Stimulated activated CD4-positive, alpha-beta T cell treated with anti-CD3 and anti-CD28 coated beads, Interleukin-4, amount 100 ng/mL, for 1 hour (primary cell): ENCODE results near the gene NEK6.
"Not testable (repeated sequence)": the region's sequence is repeated elsewhere in the genome, so short reads cannot be mapped to it uniquely, and the experiment has no call there.

Experiments
- DNase-seq: peaks from one replicate; pipeline ENCODE4 v3.0.0-alpha.2; 2020

Gene NEK6

DNA sequence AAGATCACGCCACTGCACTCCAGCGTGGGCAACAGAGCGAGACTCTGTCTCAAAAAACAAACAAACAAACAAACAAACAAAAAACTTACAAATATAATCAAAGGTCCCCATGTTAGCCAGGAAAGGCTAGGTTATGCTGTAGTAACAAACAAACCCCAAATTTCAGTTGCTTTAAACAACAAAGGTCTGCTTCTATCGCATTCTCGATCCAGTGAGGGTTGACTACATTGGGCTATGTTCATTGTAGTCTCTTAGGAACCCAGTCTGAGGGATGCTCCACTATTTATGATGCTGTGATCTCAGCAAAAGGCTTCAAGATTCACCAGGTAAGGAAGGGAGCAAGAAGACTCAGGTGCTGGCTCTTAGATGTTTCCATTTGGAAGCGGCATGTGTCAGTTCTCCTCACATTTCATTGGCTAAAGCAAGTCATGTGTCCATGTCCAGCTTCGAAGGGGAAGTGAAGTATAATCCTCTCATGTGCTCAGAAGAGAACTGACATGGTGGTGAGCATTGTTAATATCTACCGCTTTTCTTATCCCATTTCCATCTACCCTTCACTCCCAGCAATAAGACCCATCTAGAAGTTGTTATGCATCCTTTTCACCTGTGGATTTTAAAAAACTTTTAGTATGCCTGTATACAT lies 26.5 kb upstream of the NEK6 start:
- DNase-seq: no peak

DNA sequence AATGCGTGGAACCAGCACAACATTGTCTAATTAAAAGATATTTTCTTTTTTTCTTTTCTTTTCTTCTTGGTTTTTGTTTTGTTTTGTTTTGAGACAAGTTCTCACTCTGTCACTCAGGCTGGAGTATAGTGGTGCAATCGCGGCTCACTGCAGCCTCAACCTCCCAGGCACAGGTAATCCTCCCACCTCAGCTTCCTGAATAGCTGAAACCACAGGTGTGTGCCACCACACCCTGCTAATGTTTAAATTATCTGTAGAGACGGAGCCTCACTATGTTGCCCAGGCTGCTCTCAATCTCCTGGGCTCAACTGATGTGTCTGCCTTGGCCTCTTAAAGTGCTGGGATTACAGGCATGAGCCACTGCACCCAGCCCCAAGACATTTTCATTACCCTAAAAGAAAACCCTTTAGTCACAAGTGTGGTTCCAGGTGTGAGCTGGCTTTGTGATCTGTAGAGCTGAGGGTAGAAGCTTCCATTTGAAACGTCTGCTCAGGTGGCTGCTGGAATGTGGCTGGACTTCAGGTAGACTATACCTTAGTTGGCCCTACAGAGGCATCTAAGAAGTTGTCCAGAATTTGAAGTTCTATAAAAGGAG lies 19.1 kb upstream of the NEK6 start:
- DNase-seq: no peak

DNA sequence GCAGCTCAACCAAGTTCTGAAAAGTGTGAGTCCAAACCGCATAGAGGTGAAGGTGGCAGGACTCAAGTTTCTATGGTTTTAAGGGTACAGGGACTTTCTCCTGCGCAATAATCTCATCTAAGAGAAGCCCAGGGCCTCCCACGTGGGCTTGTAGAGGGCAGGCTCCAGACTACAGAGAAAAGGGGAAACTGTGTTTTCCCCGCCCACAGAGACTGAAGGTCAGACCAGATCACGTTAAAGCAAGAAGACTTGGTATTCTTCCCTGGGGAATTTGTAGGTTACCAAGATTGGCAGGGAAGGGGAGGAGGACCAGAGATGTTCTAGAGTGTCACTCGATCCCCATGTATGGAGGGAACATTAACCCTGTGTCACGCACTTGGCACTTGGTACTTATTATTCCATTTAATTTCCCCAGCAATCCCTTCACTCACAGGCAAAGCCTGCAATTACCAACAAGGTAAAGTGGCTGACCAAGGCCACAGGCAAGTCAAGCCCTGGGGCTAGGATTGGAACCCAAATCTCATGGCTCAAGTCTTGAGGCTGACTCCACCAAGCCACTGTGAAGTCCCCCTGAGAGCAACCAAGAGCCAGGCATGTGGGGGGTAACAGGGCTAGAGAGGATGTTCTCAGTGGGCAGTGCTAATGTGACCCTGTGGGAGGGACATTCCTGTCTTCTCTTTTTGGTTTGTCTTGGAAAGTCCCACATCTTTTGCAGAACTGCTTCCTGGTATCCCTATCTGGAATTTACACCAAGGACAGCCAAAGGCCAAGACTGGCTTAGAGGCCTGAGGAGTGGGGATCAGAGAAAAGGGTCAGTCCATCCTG lies 18.3 kb upstream of the NEK6 start:
- DNase-seq: no peak

DNA sequence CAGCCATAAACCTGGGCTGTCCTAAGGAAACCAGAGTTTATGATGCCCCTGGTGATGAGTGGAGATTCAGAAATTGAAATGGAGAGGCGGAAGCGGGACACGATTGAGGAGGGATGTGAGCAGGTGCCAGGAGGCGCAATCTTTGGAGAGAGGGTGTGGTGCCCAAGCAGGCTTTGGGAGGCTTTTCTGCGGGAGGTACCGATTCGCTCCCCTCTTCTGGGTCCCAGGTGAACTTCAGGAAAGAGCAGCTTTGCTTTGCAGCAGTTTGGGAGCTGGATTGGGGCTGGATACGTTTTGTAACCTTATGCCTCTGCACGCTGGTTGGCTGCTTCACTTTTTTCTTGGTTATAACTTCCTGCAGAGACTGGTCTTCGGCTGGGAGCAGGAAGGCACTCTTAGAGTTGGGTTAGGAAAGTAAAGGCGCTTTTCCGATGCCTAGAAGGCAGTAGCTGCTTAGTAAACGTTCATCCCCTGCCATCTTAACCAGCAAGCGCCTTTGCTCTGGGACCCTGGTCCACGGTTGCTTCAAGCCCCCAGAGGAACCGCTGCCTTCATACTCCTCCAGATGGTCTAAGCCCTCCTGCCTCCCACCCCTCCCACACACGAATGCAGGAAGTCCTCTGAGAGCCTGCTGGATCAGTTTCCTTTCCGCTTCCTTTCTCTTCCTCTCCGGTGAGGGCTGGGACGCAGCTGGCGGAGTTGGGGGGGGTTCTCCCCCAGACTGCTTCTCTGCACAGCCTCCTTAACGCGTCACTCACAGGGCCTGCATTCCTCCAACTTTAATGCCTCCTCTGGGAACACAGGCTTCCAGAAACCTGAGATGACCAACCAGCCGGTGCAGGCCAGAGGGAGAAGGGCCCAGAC lies 15.2 kb upstream of the NEK6 start:
- no peak for DNase-seq

DNA sequence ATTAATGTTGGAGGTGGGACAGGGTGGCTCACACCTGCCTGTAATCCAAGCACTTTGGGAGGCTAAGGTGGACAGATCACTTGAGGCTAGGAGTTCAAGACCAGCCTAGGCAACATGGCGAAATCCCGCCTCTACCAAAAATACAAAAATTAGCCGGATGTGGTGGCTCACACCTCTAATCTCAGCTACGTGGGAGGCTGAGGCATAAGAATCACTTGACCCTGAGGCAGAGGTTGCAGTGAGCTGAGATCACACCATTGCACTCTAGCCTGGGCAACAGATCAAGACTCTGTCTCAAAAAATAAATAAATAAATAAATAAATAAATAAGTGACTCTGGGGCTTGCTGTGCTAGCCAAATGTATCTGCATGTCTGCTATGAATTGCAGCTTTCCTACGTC lies 10.4 kb upstream of the NEK6 start:
- not testable (repeated sequence) for DNase-seq

DNA sequence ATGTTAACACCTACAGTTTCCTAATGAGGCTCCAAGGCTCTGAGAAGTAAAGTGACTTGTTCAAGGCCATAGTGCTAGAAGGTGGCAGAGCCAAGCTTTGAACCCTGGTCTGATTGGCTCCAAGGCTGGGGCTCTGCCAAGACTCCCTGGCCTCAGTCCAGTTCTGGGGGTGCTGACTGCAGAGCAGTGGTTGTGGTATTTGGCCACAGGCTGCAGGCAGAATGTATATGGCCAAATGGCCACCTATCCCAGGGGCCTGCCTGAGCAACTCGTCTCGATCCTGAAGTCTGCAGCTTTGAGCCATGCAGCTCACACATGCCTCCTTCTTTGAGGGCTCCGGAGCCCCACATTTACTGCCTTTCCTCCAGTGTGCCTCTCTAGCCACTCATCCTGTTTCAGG lies 9.7 kb upstream of the NEK6 start:
- no peak for DNase-seq

DNA sequence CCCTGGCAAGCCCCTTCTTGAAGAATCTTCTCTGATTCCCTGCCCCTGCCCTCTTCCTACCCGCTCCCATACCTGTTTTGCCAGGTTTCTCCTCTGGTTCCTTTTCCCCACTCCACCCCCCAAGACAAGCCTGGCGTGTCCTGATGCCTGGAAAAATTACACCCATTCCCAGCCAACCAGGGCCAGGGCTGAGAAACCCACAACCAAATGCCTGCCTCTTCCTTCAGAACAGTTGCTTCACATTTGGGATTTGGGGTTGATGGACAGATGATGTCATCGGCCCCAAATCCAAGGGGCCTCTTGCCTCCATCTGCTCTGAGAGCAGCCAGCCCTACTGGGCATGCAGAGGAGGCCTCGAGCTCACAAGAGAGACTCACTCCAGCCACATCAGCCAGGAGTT lies 8.8 kb upstream of the NEK6 start:
- no peak for DNase-seq

DNA sequence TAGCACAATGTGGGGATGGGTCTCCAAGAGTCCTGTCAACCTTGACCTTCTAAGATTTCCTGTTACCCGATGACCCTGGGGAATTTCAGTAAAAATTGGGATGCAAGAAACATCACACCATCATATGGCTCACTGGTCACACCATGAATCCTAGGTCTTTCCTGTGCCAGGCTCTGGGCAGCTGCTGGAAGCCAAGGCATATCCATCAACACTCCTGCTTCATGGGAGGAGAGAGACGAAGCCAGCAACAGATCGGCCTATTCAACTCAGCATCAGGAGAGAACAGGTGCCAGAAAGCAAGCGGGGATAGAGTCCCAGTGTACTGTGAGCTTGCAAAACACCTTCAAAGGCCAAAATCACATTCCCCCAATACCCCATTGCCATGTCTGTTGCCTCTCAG lies 6.5 kb upstream of the NEK6 start:
- DNase-seq: no peak

DNA sequence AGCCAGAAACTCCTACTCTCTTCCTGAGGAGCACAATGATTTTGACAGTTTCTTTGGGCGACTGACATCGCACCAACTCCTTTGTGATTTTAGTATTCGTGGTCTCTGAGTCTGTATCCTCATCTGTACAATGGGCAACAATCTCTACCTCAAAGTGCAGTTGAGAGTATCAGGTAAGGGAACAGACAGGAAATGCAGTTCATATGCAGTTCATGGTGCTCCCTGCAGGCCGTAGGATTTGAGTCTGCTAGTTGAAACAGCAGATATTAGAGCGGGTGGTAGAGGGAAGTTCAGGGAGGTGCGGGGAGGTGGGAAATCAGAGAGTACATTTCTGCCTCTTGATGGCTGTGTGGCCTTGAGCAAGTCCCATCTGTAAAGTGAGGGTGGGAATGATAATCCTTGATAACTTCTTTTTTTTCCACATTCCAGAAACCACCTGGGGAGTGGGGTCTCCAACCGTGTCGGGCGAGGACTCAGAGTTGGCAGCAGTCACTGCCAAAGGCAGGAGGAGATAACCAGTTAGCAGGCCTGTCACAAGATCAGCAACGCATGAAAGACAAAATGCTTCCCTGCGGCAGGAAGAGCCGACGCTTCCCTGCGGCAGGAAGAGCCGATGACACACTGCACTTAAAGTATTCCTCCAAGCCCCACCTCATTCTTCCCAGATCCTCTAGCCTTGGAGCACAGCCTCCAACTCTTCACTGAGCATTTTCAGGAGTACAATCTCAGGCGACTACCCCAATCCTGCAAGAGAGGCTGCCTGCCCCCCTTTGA lies 6.0 kb upstream of the NEK6 start:
- no peak for DNase-seq

DNA sequence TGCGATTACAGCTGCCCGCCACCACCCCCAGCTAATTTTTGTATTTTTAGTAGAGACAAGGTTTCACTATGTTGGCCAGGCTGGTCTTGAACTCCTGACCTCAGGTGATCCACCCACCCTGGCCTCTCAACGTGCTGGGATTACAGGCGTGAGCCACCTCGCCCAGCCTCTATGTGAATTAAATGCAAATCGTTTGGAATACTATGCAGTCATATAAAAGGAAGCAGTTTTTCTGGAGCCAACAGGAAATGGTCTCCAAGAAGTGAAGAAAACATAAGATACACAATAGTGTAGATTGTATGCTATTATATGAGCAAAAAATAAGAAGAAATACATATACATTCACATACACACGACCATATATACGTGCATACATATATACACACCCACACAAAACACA lies 4.9 kb upstream of the NEK6 start:
- DNase-seq: not testable (repeated sequence)

DNA sequence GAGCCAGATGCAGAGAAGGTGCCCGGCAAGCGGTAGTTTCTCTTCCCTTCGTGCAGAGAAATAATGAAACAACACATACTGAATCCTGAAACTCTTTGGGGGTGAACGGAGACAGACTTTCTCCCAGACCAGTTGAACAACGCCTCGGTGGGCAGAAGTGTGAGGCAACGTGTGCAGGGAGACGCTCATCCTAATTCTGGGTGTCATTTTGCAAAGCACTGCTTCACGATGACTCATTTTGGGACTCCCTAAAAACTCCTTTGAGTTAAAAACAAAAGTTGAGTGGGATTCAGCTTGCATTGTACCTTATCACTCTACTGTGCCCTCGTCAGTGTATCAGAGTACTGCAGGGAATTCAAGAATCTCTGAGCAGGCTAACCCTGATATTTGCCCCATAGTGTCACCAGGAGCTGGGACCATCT lies 3.5 kb upstream of the NEK6 start:
- peak; percentile 22 for DNase-seq

DNA sequence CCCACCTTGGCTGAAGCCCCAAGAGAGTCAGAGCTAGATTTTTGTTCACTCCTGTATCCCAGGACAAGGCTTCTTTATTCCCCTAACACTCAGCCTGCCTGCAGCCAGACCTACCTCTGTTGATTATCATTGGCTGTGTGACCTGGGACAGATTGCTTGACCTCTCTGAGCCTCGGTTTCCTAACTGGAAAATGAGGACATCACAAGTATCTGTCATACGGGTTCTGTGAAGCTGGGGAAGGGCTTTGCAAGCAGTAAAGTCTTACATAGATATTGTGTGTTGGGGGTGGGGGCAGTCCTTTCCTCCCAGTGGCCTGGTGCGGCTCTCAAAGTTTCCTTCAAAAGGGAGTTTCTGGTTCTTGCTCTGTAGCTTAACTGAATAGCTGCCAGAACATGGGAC lies 2.5 kb upstream of the NEK6 start:
- DNase-seq: no peak

DNA sequence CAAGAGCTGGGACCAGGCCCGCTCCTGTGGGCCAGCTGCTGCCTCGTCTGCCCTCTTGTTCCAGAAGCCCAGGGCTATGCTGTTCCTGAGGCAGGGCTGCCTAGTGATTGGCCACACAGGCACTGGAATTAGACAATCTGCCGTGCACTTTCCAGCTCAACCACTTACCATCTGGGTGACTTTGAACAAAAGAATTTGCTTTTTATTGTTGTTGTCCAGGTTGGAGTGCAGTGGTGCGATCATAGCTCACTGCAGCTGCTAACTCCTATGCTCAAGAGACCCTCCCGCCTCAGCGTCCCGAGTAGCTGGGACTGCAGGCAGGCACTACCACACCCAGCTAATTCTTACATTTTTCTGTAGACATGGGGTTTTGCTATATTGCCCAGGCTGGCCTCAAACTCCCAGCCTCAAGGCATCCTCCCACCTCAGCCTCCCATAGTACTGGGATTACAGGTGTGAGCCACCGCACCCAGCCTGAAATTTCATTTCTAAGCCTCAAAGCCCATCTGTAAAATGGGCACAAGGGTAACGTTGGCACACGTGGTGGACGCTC lies 1.2 kb upstream of the NEK6 start:
- no peak for DNase-seq

DNA sequence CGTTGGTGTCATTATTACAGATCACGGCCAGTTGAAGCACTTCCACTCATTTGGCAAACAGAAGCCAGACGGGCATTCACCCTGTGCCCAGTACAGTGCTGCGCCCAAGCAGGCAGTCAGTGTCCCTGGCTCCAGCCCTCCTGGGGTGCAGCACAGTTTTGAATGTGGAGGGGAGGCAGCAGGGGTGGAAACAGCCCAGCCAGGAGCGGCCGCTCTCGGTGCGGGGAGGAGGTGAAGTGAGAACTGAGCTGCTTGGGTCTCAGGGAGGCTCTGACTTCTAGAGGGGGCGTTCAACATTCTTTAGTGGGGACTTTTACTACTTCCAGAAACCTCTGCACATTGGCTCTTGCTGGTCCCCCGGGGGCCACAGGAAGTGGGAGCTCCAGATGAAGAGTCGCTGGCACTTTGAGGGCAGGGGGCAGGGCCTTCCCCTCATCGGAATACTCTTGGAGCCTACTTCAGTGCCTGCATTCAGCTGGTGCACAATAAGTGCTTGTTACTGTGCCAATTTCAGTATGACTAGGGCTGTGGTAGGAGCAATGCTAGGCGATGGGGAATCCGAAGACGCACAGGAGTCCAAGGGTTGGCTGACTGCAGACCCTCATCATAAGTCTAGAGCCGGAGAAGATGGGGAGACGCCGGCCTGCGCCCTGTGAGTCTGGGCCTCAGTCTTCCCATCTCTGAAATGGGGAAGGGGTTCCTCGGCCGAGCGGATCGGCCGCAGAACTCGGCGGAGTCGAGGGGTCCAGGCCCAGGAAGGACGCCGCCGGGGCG lies 492 bp upstream of the NEK6 start:
- DNase-seq: no peak

DNA sequence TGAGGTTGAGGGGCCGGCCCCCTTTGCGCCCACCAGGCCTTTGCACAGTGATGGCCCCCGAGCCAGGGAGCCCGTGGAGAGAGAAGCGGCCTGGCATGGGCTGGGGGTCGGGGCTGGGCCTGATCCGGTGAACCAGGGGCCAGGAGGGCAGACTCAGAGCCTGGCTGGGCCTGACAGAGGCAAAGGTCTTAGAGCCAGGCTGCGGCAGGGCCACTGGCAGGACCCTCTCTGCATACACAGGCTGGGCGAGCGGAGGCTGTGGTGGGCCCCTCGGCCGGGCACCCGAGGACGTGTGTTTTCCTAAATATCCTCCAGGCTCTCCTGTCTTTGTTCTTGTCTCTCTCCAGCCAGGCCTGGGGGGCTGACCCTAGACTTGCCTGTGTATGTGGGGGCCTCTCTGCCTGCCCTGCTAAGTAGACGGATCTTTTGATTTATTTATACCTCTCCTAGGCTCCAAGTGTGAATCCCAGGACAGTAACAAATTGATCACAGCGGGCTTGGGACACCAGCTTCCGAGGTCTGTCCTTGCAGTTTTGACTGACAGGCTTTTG lies 933 bp downstream of the NEK6 start:
- peak; percentile 13 for DNase-seq

DNA sequence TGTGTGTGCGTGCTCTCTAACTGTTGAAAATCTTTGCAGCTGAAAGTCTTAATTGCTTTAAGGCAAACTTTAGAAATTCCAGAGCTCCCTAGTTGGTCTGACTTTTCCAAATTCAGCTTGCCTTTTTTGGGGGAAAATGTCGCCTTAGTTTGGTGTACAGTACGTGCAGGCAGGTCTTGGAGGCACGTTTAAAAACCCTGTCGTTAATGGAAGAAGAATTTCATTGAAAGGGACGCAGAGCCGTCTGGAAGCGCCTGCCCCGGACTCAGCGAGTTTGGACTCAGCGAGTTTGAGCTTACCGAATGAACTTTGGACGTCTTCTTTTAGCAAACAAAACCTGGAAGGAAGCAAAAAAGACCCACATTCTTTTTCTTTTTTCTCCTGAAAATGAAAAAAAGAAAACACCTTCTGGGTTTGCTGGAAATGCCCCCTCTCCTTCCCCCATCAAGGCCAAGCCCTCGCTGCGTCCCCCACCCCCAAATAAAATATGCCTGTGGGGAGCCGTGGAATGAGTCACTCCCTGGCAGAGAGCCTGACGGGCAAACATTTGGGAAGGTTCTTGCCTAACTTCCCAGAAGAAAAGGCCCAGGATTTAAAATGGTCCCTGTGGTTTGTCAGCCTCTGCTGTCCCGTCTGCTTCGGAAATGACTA lies 1.5 kb downstream of the NEK6 start:
- no peak for DNase-seq

DNA sequence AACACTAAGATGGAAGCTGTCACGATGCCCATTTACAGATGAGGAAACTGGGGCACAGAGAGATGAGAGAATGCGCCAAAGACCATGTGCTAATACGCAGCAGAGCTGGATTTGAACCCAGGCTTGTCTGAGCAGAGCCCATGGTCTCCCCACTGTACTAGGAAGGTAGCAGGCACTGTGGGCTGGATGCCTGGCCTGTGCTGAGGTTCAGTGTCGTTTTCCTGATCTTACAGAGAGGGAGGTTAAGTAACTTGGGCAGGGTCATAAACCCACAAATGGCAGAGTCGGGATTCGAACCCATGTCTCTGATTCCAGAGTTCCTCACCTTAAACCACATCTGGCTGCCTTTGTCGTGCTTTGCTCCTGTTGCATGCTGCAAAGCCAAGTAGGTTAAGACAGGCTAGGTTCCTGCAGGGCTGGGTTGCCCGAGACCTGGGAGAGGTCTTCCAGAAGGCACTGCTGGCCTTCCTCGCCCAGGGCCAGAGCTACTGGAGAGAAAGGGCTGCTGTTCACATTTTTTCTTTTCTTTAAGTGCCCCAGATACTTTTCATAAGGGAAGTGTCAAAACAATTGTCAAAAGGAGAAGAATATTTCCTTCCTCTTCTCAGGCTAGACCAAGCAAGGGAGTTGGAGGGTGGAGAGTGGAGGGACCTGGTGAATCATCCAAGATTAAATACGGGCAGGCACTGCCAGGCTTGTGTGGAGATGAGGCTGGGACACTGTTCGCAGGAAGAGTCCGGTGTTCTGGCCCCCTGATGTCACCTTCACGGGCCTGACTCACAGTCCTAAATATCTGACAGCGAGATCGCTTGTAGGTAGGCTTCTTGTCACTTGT lies 3.2 kb downstream of the NEK6 start:
- no peak for DNase-seq

DNA sequence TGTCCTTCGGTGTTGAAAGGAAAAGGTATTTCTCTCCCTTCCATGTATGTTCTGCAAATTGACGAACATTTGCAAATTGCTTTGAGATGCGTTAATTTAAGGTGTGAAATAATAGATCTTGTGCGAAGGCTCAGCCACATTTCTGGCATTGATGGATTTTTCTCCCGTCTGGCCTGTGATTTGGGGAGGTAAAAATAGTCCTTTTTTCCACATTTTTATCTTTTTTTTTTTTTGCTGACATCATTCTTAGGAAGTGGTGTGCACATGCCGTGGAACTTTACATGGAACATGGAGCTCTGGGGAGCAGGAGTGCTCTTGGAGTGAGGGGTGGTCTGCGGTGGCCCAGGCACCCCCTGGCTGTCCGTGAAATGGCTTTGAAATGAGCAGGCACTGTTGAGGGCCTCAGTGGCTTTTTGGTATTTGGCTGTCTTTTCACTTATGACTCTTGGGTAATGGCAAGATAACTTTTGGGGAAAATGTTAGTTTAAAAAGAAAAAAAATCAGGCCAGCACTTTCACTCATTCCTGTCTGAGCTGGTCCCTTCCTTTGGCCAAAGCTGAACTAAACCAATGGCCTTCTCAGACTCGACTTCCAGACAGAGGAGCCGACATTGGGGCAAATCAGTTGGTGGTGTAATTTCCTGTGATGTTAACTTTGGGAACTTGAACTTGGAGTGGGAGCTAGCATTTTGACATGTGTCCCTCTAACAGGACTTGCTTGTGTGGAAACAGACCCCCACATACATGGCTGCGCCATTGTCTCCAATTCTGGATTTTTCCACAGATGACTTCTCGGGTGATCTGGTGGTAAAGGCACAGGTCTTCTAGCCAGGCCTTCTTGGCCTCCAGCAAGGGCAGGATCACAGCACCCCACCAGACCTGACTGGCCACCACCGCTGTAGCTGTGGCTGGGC lies 4.2 kb downstream of the NEK6 start:
- DNase-seq: no peak

DNA sequence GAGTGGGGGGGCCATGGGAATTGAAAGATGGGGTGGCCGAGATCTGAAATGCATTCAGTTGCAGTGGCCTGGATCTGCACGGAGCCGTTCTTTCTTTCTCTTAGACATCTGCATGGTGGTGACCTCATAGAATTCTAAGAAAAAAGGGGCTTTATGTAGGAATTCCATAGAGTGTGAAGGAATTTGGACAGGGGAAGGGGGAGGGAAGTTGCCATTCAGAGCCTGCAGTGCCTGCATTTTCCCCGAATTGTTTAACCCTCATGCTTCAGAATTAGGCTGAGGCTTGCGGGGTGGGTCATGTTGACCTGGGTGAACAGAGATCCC lies 4.9 kb downstream of the NEK6 start:
- no peak for DNase-seq
